ENCODE data around the gene SERPINA4. TPM values are rescaled to one million over a fixed set of nuclear protein-coding genes. Genes with fewer than 3 reads are reported as not detected.
A peak's percentile ranks its signal among the peaks of the same experiment; 100 is the strongest.

SERPINA4 gene
- total RNA-seq, 1 donor: not detected

- H3K4me3 ChIP-seq (ENCODE audit: low read depth, low read length): no peak overlapping the region
- DNase-seq (ENCODE audit: low read depth): no peak
- TF ChIP-seq, protein P1, sequence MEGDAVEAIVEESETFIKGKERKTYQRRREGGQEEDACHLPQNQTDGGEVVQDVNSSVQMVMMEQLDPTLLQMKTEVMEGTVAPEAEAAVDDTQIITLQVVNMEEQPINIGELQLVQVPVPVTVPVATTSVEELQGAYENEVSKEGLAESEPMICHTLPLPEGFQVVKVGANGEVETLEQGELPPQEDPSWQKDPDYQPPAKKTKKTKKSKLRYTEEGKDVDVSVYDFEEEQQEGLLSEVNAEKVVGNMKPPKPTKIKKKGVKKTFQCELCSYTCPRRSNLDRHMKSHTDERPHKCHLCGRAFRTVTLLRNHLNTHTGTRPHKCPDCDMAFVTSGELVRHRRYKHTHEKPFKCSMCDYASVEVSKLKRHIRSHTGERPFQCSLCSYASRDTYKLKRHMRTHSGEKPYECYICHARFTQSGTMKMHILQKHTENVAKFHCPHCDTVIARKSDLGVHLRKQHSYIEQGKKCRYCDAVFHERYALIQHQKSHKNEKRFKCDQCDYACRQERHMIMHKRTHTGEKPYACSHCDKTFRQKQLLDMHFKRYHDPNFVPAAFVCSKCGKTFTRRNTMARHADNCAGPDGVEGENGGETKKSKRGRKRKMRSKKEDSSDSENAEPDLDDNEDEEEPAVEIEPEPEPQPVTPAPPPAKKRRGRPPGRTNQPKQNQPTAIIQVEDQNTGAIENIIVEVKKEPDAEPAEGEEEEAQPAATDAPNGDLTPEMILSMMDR (IDR thresholded peaks at IDR 0.05; ENCODE audit: insufficient read depth, low read length): no peak
These were observed 25.7 kb upstream of the SERPINA4 start for GRCh38 chr14:94535506-94535905.

- TF ChIP-seq, protein P1 (IDR thresholded peaks at IDR 0.05; ENCODE audit: insufficient read depth, low read length): no peak
- no peak overlapping the region for H3K4me3 ChIP-seq (ENCODE audit: low read depth, low read length)
- DNase-seq (ENCODE audit: low read depth): no peak
These were observed 24.4 kb upstream of the SERPINA4 start for GRCh38 chr14:94536836-94537235.

DNA sequence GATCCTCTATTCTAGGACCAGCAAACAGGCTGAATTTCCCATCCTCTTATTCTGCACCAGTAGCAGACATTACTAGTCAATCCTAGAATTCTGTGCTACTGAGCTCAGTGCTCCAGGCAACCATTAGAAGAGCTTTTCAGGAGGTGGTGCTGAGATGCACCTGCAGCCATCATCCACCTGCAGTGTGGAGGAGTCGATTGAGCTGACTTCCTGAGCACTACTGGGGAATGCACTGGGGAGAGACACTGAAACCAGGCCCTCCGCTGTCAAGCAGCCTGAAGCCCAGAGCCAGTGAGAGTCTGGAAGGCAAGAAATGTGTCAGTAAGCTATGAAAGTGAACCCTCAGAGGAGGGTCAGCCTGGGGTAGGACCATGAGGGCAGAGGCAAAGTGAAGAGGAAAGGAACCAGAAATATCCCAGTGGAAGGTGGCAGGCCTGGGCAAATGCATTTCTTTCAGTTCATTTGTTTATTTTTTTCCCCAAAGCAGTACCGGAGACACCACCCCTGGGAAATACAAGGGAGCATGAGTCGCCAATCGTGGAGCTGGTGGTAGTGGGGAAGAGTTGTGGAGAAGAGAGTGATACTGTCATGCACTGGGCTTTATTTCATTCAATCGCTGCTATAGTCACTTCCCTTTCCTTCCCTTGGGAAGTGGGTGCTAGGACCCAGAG is 23.0 kb upstream of the SERPINA4 start:
- DNase-seq (ENCODE audit: low read depth): no peak
- TF ChIP-seq, protein P1 (IDR thresholded peaks at IDR 0.05; ENCODE audit: insufficient read depth, low read length): no peak
- H3K4me3 ChIP-seq (ENCODE audit: low read depth, low read length): no peak overlapping the region

- TF ChIP-seq, protein P1 (IDR thresholded peaks at IDR 0.05; ENCODE audit: insufficient read depth, low read length): no peak
- no peak overlapping the region for H3K4me3 ChIP-seq (ENCODE audit: low read depth, low read length)
- no peak for DNase-seq (ENCODE audit: low read depth)
These were observed 22.1 kb upstream of the SERPINA4 start for GRCh38 chr14:94539181-94539580.

GRCh38 chr14:94540031-94540794 is 21.0 kb upstream of the SERPINA4 start:
- H3K4me3 ChIP-seq (ENCODE audit: low read depth, low read length): no peak overlapping the region
- DNase-seq (ENCODE audit: low read depth): peak; percentile 22
- TF ChIP-seq, protein P1 (IDR thresholded peaks at IDR 0.05; ENCODE audit: insufficient read depth, low read length): no peak

- no peak for DNase-seq (ENCODE audit: low read depth)
- no peak overlapping the region for H3K4me3 ChIP-seq (ENCODE audit: low read depth, low read length)
- TF ChIP-seq, protein P1 (IDR thresholded peaks at IDR 0.05; ENCODE audit: insufficient read depth, low read length): no peak
These were observed 19.8 kb upstream of the SERPINA4 start for GRCh38 chr14:94541234-94541975.
